Neural progenitor cell (in vitro differentiated cells): ENCODE measurements around the gene MMP12. TPM values are rescaled to one million over a fixed set of nuclear protein-coding genes. Genes with fewer than 3 reads are reported as not detected.

Experiments
- DNase-seq: peaks from one replicate; pipeline ENCODE4 v3.0.0-alpha.2; 2016; ENCODE audit warnings: low spot score
- H2AFZ ChIP-seq: fragments of 200-600 bp; sonication (generic); replicated peaks from 2 replicates; pipeline ENCODE4 v1.6.1; 2016; ENCODE audit warnings: antibody characterized with exemption
- H3F3A ChIP-seq: fragments of 200-600 bp; sonication (generic); 2 replicates; pipeline ENCODE4 v1.6.1; 2016; ENCODE audit warnings: antibody characterized with exemption, low read depth
- H3K27ac ChIP-seq: fragments of 200-600 bp; sonication (generic); 2 replicates; pipeline ENCODE4 v1.5.1; 2016; ENCODE audit warnings: mild to moderate bottlenecking
- H3K27me3 ChIP-seq: fragments of 200-600 bp; sonication (generic); 2 replicates; pipeline ENCODE4 v1.6.1; 2016; ENCODE audit warnings: mild to moderate bottlenecking, moderate library complexity
- H3K36me3 ChIP-seq: fragments of 200-600 bp; sonication (generic); 2 replicates; pipeline ENCODE4 v1.5.1; 2016
- H3K4me1 ChIP-seq: fragments of 200-600 bp; sonication (generic); 2 replicates; pipeline ENCODE4 v1.6.1; 2016; ENCODE audit warnings: mixed run types
- H3K4me2 ChIP-seq: fragments of 200-600 bp; sonication (generic); 2 replicates; pipeline ENCODE4 v1.6.1; 2016
- H3K4me3 ChIP-seq: fragments of 200-600 bp; sonication (generic); 2 replicates; pipeline ENCODE4 v1.5.1; 2016
- H3K79me2 ChIP-seq: fragments of 200-600 bp; sonication (generic); 2 replicates; pipeline ENCODE4 v1.6.1; 2016; ENCODE audit warnings: low read depth
- H3K9ac ChIP-seq: fragments of 200-600 bp; sonication (generic); 2 replicates; pipeline ENCODE4 v1.6.1; 2016
- H3K9me3 ChIP-seq: fragments of 200-600 bp; sonication (generic); 2 replicates; pipeline ENCODE4 v1.5.1; 2016; ENCODE audit warnings: low read depth
- H4K20me1 ChIP-seq: fragments of 200-600 bp; sonication (generic); 2 replicates; pipeline ENCODE4 v1.6.1; 2016; ENCODE audit warnings: low read depth
- H3K27ac Mint-ChIP-seq: 3 replicates; pipeline ENCODE4 v1.8.0; 2021; ENCODE audit warnings: mixed read lengths
- H3K27me3 Mint-ChIP-seq: 2 replicates; pipeline ENCODE4 v1.8.0; 2022; ENCODE audit warnings: low read depth, mild to moderate bottlenecking, inconsistent platforms, moderate library complexity, mixed read lengths; ENCODE audit not compliant: insufficient read depth
- H3K36me3 Mint-ChIP-seq: 3 replicates; pipeline ENCODE4 v1.8.0; 2021; ENCODE audit warnings: mixed read lengths
- H3K4me1 Mint-ChIP-seq: 3 replicates; pipeline ENCODE4 v1.8.0; 2021; ENCODE audit warnings: mixed read lengths
- H3K4me3 Mint-ChIP-seq: 3 replicates; pipeline ENCODE4 v1.8.0; 2021; ENCODE audit warnings: mild to moderate bottlenecking, moderate library complexity, mixed read lengths
- H3K9me3 Mint-ChIP-seq: 3 replicates; pipeline ENCODE4 v1.8.0; 2020; ENCODE audit warnings: mixed read lengths
- CTCF ChIP-seq: fragments of 200-600 bp; sonication (generic); IDR thresholded peaks from 2 replicates; pipeline ENCODE4 v1.5.1; 2017; ENCODE audit warnings: antibody characterized with exemption, mild to moderate bottlenecking
- EZH2 ChIP-seq: fragments of 200-600 bp; sonication (generic); IDR thresholded peaks from 2 replicates; pipeline ENCODE4 v1.6.1; 2017; ENCODE audit warnings: antibody characterized with exemption, mild to moderate bottlenecking, moderate library complexity
- EZH2phosphoT487 ChIP-seq: fragments of 200-600 bp; sonication (generic); IDR thresholded peaks from 2 replicates; pipeline ENCODE4 v1.6.1; 2017; ENCODE audit warnings: antibody characterized with exemption
- total RNA-seq: library from RNA; depleted of rRNA; stranded (reverse); fragments of >200 nt; gene quantifications from 2 replicates; pipeline ENCODE4 v1.2.3, GENCODE V29; 2015; ENCODE audit warnings: low replicate concordance

Gene MMP12
- total RNA-seq, 1 donor from 2014 or later: not detected

GRCh38 chr11:102850973-102851745 is 23.6 kb downstream of the MMP12 start:
- H3K27ac Mint-ChIP-seq: no peak overlapping the region
- Histone ChIP-seq H3K27ac (no peak overlapping the region), H3K36me3 (no peaks in the 10 kb centered on the region), H3K9me3 (no peaks in the 10 kb centered on the region), H3K27me3 (no peaks in the 10 kb centered on the region), H3K4me2 (no peak overlapping the region), H3K4me3 (no peak overlapping the region), H4K20me1 (no peaks in the 10 kb centered on the region), H3K9ac (no peak overlapping the region), H3F3A (no peaks in the 10 kb centered on the region), H3K79me2 (no peaks in the 10 kb centered on the region), H3K4me1 (no peaks in the 10 kb centered on the region), H2AFZ (no peak overlapping the region)
- H3K9me3 Mint-ChIP-seq: no peaks in the 10 kb centered on the region
- no peaks in the 10 kb centered on the region for H3K27me3 Mint-ChIP-seq
- no peaks in the 10 kb centered on the region for H3K4me1 Mint-ChIP-seq
- TF ChIP-seq EZH2: no peak
- no peak for TF ChIP-seq CTCF
- no peak for TF ChIP-seq EZH2phosphoT487
- DNase-seq: no peak
- no peak overlapping the region for H3K4me3 Mint-ChIP-seq
- H3K36me3 Mint-ChIP-seq: no peaks in the 10 kb centered on the region

GRCh38 chr11:102849311-102849710 is 25.5 kb downstream of the MMP12 start:
- no peaks in the 10 kb centered on the region for H3K27me3 Mint-ChIP-seq
- no peak overlapping the region for H3K4me2 ChIP-seq

GRCh38 chr11:102846292-102846691 is 28.5 kb downstream of the MMP12 start:
- Histone ChIP-seq H4K20me1 (no peaks in the 10 kb centered on the region), H3K27ac (no peak overlapping the region), H3K4me3 (no peak overlapping the region), H3K4me2 (no peak overlapping the region), H3K27me3 (no peaks in the 10 kb centered on the region), H3K79me2 (no peaks in the 10 kb centered on the region), H3F3A (no peaks in the 10 kb centered on the region), H3K9ac (no peak overlapping the region), H2AFZ (no peak overlapping the region), H3K36me3 (no peaks in the 10 kb centered on the region), H3K4me1 (no peaks in the 10 kb centered on the region), H3K9me3 (no peaks in the 10 kb centered on the region)
- DNase-seq: no peak
- Mint-ChIP-seq H3K4me3 (no peak overlapping the region), H3K27ac (no peak overlapping the region), H3K4me1 (no peaks in the 10 kb centered on the region), H3K27me3 (no peaks in the 10 kb centered on the region), H3K36me3 (no peaks in the 10 kb centered on the region), H3K9me3 (no peaks in the 10 kb centered on the region)
- TF ChIP-seq EZH2: no peak
- TF ChIP-seq CTCF: no peak
- no peak for TF ChIP-seq EZH2phosphoT487

More at GRCh38 chr11:102849311-102849710, 25.5 kb downstream of the MMP12 start:
- Histone ChIP-seq H2AFZ (no peak overlapping the region), H3F3A (no peaks in the 10 kb centered on the region), H3K36me3 (no peaks in the 10 kb centered on the region), H3K9ac (no peak overlapping the region), H3K27ac (no peak overlapping the region), H3K4me1 (no peaks in the 10 kb centered on the region), H3K27me3 (no peaks in the 10 kb centered on the region), H3K79me2 (no peaks in the 10 kb centered on the region), H3K9me3 (no peaks in the 10 kb centered on the region), H4K20me1 (no peaks in the 10 kb centered on the region), H3K4me3 (no peak overlapping the region)
- no peak for TF ChIP-seq EZH2phosphoT487
- TF ChIP-seq EZH2: no peak
- no peak for TF ChIP-seq CTCF
- Mint-ChIP-seq H3K4me3 (no peak overlapping the region), H3K36me3 (no peaks in the 10 kb centered on the region), H3K4me1 (no peaks in the 10 kb centered on the region), H3K27ac (no peak overlapping the region), H3K9me3 (no peaks in the 10 kb centered on the region)
- DNase-seq: no peak
